NCI-H345 treated with DMSO at 0.1 percent for 48 hours (cell line): ENCODE measurements around the gene DCTD.
A peak's percentile ranks its signal among the peaks of the same experiment; 100 is the strongest.

Source experiments
- DNase-seq: peaks from one replicate; lab custom pipeline; 2025; ENCODE audit not compliant: unreplicated experiment; lab: John Stamatoyannopoulos, UW

Gene DCTD

GRCh38 chr4:182917182-182918043, at the start of gene DCTD:
TSS of gene DCTD (minus strand) at chr4:182917386. CDS start at chr4:182915568, 1,818 bp downstream.
- peak; percentile 34 for DNase-seq

- DNase-seq = no peak
Measured at GRCh38 chr4:182960746-182961145, 43.6 kb upstream of the DCTD start.

GRCh38 chr4:182960228-182960627, 43.0 kb upstream of the DCTD start:
- no peak for DNase-seq

DNA sequence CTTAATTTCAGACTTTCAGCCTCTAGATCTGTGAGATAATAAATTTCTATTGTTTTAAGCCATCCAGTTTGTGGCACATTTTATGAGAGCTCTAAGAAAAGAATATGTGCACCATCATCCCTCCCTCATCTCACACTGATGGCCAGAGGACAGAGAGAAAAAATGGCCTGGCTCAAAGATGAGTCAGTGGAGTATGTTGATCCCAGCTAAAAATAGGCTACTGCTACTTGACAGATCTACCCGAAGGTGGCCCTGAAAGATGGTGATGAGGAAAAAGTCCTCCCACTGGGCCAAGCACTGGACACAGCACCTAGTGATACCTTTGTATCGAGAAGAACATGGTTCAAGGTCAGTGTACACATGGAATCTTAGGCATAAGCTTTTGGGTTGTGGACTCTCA, 38.2 kb upstream of the DCTD start:
- DNase-seq = no peak

DNA sequence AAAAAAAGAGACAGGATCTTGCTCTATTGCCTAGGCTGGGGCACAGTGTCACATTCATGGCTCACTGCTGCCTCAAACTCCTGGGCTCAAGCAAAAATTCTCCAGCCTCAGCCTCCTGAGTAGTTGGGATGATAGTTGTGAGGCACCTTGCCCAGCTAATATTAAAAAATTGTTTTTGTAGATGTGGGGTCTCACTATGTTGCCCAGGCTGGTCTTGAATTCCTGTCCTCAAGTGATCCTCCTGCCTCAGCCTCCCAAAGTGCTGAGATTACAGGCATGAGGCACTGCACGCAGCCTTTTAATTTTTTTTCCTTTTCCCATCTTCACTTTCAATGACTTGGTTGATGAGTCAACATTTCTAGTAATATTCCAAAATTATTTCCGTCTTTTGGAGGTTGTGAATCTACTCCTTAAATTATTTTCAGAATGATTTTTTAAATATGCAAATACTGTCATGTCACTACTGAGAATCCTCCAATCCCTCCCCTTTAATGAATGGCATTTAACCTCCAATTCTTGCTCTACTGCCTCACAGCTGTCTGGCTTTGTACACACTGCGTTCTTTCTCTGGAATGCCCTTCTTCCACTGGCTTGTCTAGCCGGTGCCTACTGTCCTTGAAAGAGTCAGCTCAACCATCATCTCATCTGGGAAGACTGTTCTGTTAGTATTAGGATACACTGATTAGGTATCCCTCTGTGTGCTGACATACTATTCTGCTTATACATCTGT, 27.5 kb upstream of the DCTD start:
- DNase-seq = no peak

DNA sequence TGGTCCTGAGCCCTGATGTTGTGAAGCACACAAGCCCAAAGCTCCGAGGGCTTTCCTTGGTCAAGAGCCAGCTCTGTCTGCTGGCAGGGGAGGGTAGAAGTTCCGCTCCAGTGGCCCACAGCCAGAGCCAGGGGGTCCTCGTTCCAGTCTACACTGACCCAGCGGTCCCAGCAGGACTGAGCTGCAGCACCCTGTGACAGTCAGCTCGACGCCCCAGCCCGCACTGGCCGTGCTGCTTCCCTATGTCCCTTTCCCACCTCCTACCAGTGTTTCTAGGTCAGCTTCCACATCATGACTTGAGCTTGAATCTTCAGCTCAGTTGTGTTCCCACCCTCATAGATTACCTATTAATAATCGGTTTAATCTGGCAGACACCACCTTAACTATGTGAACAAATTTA, 22.5 kb upstream of the DCTD start:
- no peak for DNase-seq

GRCh38 chr4:182938205-182938645, 21.0 kb upstream of the DCTD start:
- peak; percentile 62 for DNase-seq

DNA sequence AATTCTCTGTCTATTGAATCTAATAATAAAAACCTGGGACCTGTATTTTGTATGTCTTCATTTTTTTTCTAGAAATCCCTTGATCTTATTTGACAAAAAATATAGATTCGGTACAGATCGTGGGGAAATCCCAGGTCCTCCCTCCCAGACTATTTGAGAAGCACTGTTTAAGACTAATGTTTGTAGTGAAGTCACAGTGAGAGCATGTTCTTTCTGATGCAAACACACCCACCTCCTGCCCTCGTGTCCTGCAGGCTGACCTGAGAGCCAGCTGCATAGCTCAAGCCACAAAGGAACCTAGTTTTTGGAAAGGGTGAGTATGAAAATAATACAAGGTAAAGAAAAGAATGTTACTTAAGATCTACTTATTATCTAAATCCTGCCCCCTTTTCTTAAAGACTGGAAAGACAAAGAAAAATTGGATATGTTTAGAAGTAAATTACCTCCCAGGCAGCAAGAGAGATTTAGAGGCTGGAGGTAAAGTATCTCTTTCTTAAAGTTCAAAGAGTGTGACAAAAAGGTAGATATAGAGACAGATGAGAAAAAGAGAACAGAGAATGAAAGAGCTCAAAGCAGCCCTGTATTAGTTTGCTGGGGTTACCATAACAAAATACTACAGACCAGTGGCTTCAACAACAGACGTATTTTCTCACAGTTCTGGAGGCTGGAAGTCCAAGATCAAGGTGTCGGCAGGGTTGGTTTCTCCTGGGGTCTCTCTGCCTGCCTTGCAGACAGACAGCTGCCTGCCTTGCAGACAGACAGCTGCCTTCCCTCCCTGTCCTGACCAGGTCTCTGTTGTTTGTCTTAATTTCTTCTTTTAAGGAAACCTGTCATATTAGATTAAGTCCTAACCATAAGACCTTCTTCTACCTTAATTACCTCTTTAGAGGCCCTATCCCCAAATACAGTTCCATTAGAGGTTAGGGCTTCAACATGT, 20.4 kb upstream of the DCTD start:
- DNase-seq = no peak

DNA sequence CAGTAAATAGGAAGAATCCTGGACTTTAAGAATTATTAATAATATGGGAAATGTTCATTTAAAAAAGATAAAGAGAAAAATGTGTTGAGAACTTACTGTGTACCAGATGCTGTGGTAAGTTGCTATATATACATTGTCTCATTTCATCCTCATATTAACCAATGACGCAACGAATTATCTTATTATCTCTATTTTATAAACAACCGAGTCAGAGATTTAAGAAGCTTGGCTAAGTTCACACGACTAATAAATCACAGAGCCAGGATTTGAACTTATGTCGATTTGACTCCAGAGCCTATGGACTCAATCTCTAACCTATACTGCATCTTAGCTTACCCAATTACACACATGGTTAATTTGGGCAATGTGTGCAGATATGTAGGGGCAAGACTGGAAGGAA, 15.5 kb upstream of the DCTD start:
- no peak for DNase-seq

DNA sequence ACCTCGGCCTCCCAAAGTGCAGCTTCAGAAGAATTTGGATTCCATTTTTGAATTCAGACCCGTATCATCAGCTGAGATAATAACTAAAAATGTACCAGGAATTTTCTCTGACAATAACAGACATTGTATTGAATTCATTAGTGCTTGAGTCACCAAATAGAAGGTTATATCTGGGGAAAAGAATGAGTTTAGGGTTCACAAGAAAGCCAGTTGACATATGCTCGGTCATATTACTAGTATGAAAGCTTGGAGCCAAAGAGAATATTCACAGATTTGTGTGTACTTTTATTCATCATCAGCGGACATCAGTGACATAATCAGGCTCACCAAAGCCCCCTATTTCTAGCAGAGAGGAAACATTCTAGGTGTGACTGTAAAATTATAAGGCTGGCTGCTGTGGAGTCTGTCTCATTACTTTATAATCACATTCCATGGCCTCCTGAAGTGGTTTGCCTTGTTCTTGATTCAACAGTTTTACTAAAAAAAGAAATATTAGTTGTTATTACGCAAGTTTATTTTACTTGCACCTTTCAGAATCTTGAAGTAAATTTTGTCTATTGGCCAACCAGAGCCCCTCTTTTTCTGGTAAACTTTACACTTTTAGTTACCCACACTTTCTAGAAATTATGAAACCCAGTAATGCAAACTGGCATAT, 14.6 kb upstream of the DCTD start:
- DNase-seq = no peak

GRCh38 chr4:182930889-182931288, 13.7 kb upstream of the DCTD start:
- no peak for DNase-seq

DNA sequence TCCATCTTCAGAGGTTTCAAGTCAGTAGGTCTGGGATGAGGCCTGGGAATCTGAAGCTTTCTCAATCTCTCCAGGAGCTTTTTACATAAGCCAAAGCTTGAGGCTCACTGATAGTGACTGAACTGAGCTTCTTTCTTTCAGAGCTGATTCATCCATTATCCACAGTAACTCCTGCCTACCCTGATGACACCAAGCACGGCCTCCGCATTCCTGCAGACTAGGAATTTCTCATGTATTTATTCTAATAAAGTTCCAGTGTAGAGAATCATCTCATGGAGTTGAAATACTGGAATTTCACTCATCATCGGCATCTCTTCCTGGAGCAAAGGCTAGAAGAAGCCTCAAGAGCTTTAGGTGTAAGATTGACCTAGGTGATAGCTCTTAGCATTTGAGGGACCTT, 12.1 kb upstream of the DCTD start:
- no peak for DNase-seq

DNA sequence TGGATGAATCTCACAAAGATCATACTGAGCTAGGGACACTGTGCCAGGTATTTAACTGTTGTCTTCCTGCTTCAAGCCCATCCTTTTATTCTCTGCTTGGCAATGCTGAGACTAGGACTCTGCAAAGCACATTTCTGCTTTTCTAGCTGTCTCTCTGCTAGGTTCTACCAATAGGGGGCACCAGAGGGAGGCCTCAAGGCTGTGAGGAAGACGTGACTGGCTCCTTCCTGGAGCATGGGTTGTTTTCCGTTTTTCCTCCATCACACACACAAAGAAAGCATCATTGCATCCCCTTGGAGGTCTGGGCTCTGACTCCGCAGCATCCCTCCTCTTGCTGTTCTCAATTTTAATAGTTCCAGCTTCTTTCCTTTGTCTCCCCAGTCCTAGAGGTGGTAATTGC, 10.9 kb upstream of the DCTD start:
- no peak for DNase-seq

DNA sequence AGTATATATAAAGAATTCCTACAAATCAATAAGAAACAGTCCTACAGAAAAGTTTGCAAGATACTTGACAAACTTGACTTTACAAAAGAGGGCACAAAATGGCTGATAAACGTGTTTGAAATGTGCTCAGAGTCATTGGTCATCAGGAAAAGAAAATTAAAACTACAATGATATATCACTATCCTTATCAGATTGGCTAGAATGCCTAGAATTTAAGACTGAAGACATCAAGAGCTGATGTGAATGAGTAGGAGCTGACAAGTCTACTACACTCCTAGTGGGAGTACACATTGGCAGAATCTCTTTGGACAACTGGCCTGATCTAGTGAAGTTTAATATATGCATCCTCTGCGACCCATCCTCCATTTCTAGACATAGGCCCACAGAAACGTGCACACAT, 10.3 kb upstream of the DCTD start:
- no peak for DNase-seq

DNA sequence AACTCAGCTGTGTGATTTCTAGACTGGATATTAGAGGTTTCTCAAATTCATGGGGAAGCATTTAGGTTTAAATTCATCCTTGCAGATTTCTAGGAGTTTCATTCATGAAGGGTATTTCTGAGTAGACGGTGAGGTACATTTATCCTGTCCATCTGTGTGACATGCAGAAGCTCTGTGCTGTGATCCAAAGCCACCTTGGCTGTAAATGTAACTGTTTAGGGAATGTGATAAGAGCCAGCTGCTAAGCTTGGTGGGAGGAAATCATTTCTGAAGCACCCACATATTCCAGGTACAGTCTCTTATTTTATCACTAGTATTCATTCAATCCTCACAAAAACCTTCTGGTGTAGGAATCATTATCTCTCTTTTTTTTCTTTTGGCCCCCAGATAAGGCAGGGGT, 8.7 kb upstream of the DCTD start:
- DNase-seq = no peak

- DNase-seq = peak; percentile 37
Measured at GRCh38 chr4:182925298-182925757, 8.1 kb upstream of the DCTD start.

DNA sequence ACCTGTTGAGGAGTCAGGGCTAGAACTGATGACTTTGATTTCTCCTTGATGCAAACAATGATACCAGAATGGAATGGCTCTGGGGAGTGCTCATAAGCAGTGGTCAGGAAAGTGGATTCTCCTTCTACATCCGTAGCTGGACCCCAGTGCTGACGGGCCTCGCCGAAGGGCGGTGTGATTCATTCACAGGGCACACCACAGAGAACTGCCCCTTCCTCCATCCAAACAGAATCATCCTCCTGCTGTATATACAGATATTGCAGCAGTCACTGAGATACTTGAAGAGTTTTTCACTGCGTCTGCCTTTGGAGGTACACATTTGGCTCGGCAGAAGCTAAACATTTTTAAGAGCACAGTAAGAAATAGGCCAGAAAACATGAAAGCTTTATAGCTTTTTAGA, 7.3 kb upstream of the DCTD start:
- no peak for DNase-seq

DNA sequence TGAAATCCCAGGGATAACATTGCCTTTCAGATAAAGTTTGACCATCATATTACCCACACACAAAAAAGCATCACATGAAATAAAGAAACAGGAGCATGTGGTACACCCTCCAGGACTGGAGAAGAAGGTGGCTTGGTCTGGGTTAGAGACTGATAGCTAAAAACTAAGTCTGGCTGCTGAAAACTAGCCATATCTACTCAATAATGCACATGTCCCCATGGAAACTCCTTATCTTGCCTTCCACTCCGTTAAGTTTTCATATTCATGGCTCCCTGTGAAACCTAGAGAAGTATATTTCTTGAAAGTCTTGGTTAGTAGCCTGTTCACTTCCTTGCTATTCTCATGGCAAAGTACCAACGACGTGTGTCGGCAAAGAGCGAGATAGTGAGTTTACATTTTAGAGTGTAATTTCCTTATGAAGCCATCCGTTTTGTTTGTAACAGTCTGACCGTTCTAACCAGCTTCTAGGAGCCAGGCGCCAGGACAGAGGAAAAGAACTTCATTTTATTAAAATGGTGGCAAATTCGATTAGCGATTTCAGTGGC, 6.7 kb upstream of the DCTD start:
- no peak for DNase-seq

GRCh38 chr4:182923366-182923765, 6.2 kb upstream of the DCTD start:
- DNase-seq = no peak

DNA sequence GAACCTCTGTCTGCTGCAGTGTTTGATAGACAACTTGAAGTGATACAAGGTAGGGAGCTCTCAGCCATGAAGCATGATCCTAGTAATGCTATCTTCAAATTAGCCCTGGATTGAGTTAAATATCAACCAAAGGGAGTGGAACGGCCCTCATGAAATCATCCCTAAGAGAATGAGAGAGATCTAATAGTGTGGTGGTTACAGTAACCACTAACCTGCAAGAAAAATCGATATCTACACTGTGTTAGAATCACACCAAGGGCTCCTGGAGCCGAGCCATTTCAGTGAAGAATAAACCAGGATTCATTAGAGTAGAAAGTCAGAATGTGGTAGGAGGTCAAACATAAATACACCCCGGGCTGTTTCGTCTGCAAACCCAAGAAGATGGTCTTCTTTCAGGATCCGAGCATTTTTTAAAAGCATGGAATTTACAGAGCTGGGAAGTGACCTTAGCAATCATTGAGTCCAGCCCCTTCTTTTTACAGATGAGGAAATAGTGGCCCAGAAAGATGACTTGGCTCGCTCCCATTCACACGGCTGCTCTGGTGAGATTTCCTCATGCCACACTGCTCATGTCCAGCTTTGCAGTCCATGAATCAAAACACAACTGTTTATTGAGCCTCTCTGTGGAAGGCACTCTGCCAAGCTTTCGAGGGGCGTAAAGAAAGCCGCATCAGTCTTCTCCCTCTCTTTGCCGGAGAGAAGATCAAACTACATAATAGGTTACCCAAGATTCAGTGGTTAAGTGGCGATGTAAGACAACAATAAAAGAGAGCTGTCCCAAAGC, 5.5 kb upstream of the DCTD start:
- no peak for DNase-seq
